ENCODE results near the gene TYROBP. TPM values are rescaled to one million over a fixed set of nuclear protein-coding genes. Genes with fewer than 3 reads are reported as not detected.

The TYROBP gene
- total RNA-seq, 1 experiment from 2014 or later, result not detected

DNA sequence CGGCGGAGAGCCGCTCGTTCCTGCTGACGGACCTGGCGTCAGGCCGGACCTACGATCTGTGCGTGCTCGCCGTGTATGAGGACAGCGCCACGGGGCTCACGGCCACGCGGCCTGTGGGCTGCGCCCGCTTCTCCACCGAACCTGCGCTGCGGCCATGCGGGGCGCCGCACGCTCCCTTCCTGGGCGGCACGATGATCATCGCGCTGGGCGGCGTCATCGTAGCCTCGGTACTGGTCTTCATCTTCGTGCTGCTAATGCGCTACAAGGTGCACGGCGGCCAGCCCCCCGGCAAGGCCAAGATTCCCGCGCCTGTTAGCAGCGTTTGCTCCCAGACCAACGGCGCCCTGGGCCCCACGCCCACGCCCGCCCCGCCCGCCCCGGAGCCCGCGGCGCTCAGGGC lies 36.5 kb upstream of the TYROBP start:
- Histone ChIP-seq H2BK15ac (ENCODE audit: low read depth, low read length) (no peak overlapping the region), H3K14ac (ENCODE audit: insufficient read depth, low read length) (no peak overlapping the region), H3K27ac (ENCODE audit: insufficient read length, low read depth, low read length) (no peak overlapping the region), H4K5ac (ENCODE audit: insufficient read length, low read depth, low read length) (no peak overlapping the region), H3K18ac (ENCODE audit: insufficient read length, low read depth, low read length) (no peak overlapping the region), H3K4me1 (ENCODE audit: insufficient read depth, low read length) (no peaks in the 10 kb centered on the region), H3K79me2 (ENCODE audit: insufficient read depth, low read length) (no peaks in the 10 kb centered on the region), H4K20me1 (ENCODE audit: control insufficient read depth, insufficient read depth, insufficient read length) (no peaks in the 10 kb centered on the region), H4K8ac (replicated peaks; ENCODE audit: insufficient read length, low read depth, low read length) (no peak overlapping the region), H3T11ph (ENCODE audit: low read length) (no peak overlapping the region), H3K9me3 (ENCODE audit: control insufficient read depth, low read depth, low read length) (no peaks in the 10 kb centered on the region), H2AK5ac (ENCODE audit: insufficient read length, low read length) (no peak overlapping the region), H3K79me1 (ENCODE audit: insufficient read depth, low read depth, low read length, poor library complexity, severe bottlenecking) (no peaks in the 10 kb centered on the region), H2BK120ac (ENCODE audit: low read depth, low read length, poor library complexity, severe bottlenecking) (no peak overlapping the region), H3K9ac (ENCODE audit: extremely low read depth, insufficient read length, low read length) (no peak overlapping the region), H2BK20ac (ENCODE audit: low read depth, low read length, poor library complexity, severe bottlenecking) (no peak overlapping the region), H3K27me3 (ENCODE audit: insufficient read depth, low read length) (no peaks in the 10 kb centered on the region), H3K23ac (ENCODE audit: insufficient read length, low read depth, low read length) (no peak overlapping the region), H3K4ac (ENCODE audit: low read depth, low read length) (no peak overlapping the region), H2AFZ (ENCODE audit: low read length) (no peak overlapping the region), H2BK5ac (ENCODE audit: insufficient read length, low read length) (no peak overlapping the region), H3K56ac (ENCODE audit: insufficient read length, low read depth, low read length) (no peak overlapping the region), H3K23me2 (ENCODE audit: insufficient read length, low read depth, low read length, poor library complexity, severe bottlenecking) (no peaks in the 10 kb centered on the region), H4K91ac (ENCODE audit: insufficient read length, low read depth, low read length) (no peak overlapping the region), H2BK12ac (ENCODE audit: insufficient read length, low read depth, low read length) (no peak overlapping the region), H3K4me2 (ENCODE audit: insufficient read depth, insufficient read length, low read length) (no peak overlapping the region)
- Mint-ChIP-seq H3K9me3 (no peaks in the 10 kb centered on the region), H3K36me3 (ENCODE audit: insufficient read depth in 1 of 3, low read depth in 3 of 3) (peaks cover 13 to 38% (median 31%) of the 10 kb centered on the region in 3 experiments), H3K4me3 (no peak overlapping the region), H3K4me1 (peaks cover 8 to 13% of the 10 kb centered on the region in 2 experiments), H3K27ac (no peak overlapping the region), H3K27me3 (ENCODE audit: low read depth) (peaks cover 6% of the 10 kb centered on the region)
- DNase-seq, result no peak
- TF ChIP-seq, protein P1, sequence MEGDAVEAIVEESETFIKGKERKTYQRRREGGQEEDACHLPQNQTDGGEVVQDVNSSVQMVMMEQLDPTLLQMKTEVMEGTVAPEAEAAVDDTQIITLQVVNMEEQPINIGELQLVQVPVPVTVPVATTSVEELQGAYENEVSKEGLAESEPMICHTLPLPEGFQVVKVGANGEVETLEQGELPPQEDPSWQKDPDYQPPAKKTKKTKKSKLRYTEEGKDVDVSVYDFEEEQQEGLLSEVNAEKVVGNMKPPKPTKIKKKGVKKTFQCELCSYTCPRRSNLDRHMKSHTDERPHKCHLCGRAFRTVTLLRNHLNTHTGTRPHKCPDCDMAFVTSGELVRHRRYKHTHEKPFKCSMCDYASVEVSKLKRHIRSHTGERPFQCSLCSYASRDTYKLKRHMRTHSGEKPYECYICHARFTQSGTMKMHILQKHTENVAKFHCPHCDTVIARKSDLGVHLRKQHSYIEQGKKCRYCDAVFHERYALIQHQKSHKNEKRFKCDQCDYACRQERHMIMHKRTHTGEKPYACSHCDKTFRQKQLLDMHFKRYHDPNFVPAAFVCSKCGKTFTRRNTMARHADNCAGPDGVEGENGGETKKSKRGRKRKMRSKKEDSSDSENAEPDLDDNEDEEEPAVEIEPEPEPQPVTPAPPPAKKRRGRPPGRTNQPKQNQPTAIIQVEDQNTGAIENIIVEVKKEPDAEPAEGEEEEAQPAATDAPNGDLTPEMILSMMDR (conservative IDR thresholded peaks at IDR 0.05), result no peak
- whole genome bisulfite sequencing (ENCODE audit: extremely low coverage, insufficient read length, low lambda C conversion rate), result no CpG with 5 or more reads among the region's 52 CpGs
